NCI-H526 treated with DMSO at 0.1 percent for 48 hours (cell line): Measurements from ENCODE around the gene DBT.
A peak's percentile ranks its signal among the peaks of the same experiment; 100 is the strongest.
"Not testable (repeated sequence)": the region's sequence is repeated elsewhere in the genome, so short reads cannot be mapped to it uniquely, and the experiment has no call there.

ENCODE experiments used
- DNase-seq: peaks from one replicate; lab custom pipeline; 2025; lab: John Stamatoyannopoulos, UW

Gene DBT

DNA sequence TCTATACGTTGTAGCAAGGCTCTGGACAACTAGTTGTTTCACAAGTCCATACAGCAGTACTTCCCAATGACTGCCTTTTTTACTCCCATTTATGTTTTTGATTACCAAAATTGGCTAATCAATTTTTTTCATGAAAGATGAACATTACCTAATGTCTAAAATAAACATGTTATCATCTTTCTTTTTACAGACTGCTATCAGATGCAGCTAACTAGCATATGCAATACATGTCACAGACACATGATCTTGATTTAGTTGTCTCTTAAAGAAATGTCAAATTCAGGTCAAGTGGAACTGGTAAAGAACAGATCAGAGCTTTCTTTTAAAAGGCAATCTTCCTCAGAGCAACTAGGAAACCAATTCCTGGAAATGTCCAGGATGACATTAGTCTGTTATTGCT, 630 bp upstream of the DBT start:
- no peak for DNase-seq

DNA sequence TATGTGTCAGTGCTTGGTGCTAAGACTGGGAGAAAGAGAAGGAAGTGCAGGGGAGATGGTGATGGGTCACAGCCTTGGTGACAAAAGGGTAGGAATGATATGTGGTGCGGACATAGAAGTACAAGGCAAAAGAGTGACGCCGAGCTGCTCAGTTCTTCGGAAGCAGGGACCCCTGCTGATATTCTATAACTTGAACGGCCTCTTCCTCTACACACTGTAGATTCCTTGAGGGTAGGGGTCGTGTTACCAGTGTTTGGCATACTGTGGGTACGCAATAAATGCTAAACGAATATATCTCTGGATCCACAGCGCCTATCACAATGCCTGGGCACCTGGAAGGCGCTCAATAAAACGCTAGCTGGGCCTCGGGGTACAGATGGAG, 488 bp downstream of the DBT start:
- DNase-seq: no peak

DNA sequence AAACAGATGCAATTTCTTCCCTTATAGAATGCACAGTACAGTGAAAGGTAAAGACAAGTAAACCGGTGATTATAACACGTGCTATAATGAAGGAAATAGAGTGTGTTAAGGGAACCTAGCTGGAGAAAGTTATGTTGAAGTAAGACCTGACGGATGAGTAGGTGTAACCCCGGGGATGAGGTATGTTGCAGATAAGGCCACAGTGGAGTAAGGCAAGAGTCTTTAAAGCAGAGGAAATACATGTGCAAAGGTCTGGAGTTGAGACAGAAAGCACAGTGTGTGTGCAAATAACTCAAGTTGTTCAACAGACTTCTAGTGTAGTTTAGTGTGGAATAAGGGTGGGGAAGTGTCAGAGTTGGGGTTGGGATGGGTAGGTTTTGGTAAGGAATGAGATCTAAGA, 2.9 kb downstream of the DBT start:
- no peak for DNase-seq

DNA sequence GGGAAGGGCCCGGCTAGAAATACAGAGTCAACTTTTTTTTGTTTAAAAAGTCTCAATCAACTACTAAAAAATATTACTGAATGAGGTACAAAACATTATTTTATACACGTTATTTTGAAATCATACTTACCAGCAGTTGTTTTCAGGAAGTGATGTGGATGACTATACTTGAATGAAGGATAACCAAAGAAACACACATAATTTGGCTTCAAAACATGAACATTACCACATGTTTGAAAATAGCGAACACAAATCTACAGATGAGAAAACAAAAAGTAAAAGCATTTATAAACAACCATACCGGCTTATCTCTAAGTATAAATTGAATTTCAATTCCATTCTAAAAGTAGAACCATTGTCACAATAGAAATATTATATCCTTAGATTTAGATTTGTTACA, 9.0 kb downstream of the DBT start:
- DNase-seq: no peak

DNA sequence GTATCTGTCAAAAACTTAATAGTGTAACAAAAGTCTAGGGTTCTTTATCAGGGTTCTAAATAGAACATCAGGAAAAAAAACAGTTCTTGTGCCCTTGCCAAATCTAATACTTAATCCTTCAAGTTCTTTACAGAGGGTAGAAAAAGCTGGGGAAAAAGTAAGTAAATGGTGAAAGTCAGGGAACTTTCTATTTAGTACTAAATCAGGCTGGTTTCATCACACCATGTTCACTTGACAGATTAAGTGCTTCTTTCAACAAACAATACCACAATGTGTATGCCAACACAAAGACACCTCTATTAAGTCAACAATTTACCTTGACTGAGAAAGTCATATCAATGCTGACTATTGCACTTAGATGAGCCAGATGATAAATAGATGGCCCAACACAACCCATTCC, 9.7 kb downstream of the DBT start:
- DNase-seq: no peak

DNA sequence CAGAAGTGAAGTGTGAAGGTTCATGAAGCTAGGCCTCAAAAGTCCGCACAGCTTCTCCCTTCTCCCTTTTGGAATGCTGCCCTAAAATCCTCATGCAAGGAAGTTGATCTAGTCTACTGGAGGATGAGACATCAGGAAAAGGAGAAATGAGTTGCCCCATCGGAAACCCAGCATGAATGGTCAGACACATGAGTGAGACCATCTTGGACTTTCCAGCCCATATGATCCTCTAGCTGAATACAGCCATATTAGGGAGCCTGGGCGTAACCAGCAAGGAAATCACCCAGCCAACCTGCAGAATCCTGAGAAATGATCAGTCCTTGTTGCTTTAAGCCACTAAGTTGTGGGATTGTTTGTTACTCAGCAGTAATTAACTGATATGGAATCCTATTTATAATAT, 12.5 kb downstream of the DBT start:
- DNase-seq: no peak

DNA sequence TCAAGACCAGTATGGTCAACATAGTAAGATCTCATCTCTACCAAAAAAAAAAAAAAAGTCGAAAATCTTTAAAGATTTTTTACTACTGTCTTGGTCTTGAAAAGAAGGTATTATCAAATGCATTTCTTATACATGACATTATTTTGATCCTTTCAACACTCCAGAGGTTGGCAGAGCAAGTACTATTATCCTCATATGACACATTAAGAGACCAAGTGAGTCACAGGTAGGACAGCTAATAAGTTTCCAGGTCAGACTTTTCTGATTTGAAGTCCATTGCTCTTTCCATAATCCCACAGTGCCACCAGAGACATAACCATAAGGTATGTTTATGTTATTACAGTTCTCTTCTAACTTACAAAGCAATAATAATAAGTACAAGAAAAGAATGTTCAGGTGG, 15.2 kb downstream of the DBT start:
- no peak for DNase-seq

DNA sequence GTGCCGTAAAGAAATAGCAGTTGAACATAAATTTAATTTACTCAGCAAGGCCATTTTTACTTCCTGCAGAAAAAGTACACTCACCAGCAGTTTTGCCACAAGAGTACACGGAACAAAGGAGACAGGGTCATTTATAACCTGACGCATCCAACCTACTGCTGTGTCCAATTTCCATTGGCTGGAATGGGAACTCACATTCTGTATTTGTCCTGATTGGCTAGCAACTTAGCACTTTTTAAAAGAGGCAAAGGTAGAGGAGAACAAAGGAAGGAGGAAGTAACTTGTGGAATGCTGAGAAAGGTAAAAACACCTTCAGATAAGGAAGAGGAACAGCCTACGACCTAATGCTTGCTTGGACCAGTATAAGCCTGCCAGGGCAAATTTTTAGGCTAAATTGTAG, 16.1 kb downstream of the DBT start:
- DNase-seq: not testable (repeated sequence)

DNA sequence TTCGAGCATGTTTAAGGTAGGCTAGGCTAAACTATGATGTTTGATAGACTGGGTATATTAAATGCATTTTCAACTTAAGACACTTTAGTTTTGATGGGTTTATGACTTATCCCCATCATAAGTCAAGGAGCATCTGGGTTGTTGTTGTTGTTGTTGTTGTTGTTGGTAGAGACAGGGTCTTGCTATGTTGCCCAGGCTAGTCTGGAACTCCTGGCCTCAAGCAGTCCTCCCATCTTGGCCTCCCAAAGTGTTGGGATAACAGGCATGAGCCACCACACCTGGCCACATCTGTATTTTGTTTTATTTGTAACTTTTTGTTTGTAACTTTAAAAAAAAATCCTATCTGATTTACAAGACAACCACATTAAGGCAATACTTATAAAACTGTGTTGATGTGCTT, 17.5 kb downstream of the DBT start:
- no peak for DNase-seq

DNA sequence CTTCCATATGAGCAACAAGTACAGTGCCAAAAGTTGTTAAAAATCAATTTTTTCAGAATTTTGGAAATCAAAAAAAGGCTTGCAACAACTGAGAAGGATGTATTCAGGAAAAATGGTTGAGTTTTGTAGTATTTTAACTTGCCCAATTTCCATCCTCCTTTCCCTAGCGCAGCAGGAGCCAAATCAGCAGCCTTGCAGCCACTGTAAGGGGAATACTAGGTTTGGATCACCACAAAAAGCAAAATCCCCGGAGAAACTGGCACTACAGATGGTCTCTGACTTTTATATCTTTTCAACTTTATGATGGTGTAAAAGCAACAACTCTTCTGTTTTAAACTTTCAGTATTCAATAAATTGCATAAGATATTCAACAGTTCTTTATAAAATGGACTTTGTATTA, 17.9 kb downstream of the DBT start:
- no peak for DNase-seq

DNA sequence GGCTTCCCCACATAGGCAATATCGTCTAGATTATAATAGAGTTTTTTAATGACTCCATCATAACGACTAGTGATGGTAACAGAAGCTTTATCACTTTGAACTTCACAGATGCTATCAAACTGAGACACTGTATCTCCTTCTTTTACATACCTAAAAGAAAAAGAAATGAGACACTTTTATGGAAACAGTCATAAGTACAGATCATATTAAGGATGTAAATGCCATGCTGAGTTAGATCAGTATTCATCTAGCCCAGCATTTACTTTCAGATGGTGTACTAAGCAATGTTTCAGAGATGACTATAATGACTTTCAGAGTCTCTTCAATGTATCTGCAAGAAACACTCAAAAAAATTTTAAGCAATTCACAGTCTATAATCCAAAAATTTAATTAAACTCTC, 18.9 kb downstream of the DBT start:
- no peak for DNase-seq

DNA sequence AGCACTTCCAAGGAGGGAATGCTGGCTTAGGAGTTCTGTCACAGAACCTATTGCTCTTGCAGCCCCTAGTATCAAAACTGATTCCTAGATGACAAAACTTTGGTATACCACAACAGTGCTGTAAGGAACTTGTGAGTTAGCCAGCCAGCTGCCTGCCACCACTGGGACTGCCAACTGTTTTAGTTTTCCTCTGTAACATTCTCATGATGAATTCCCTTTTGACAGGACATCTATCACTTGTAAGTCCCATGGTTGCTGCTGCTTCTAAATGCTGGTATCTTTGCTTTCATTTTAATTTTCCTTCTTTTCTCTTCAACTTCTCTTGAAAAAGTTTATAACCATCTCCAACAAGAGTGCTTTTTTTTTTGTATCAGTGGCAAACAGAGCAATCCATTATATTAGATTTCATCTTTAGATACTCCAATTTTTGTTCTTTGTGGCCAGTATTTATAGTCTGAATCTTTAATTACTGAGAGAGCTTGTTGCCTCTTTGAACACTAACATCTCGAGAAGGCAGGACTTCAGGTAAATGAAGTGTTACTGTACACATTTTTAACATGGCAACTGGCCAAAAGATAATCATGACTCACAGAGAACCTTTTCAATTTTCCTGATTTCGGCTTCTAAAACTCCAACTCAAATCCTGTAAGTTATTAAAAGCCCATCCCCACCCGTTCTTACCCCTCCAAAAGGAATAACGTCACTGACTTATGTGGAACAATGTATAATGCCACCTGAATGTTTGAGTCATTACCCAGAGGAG, 19.8 kb downstream of the DBT start:
- no peak for DNase-seq

DNA sequence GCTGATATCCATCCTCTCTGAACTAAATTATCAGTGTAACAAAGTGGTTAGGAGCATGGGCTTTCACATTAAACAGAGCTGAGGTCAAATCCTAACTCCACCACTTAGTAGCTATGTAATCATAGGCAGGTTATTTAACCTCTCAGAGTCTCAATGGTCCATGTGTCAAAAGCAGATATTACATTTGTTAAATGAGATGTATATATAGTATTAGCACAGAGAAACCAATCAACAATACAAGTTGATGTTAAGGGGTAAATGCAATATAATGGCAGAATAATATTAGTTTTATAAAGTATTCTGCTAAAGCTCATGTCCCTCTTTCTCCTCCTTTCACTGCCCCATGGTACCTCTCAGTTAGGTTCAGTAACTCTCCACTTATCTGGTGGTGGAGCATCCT, 27.2 kb downstream of the DBT start:
- no peak for DNase-seq

DNA sequence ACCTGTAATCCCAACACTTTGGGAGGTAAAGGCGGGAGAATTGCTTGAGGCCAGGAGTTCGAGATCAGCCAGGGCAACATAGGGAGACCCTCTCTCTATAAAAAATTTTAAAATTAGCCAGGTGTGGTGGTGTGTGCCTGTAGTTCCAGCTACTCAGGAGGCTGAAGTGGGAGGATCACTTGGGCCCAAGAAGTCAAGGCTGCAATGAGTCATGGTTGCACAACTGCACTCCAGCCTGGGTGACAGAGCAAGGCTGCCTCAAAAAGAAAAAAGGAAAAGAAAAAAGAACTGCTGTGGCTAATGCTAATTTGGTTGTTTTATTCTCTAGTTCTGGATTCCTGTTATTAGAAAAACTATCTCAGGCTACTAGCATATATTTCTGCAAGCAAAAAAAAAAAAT, 29.8 kb downstream of the DBT start:
- no peak for DNase-seq

DNA sequence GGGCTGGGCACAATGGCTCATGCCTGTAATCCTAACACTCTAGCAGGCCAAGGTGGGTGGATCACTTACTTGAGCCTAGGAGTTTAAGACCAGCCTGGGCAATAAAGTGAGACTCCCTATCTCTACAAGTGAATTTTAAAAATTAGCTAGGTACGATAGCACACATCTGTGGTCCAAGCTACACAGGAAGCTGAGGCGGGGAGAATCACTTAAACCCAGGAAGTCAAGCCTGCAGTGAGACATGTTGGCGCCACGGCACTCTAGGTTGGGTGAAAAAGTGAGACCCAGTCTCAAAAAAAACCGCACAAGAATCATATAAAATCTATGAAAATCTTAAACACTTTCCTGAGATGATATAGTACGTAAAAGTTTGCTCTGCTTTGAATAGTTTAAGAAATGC, 30.2 kb downstream of the DBT start:
- DNase-seq: no peak

DNA sequence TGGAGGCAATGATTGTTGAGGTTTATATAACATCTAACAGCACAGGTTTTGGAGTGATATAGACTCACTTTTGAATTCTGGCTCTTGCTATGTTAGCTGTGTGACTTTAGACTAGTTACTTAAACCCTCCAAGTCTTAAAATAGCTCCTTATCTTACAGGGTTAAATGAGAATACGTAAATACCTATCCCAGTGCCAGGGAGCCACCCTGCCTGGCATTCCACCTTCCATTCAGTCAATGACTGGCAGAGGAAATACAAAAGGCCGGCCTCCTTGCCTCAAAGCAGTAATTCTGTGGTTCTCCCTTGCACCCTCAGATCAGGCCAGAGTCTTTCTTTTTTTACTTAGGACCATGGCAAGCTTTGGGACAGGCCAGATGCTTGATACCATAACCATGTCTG, 31.8 kb downstream of the DBT start:
- no peak for DNase-seq

DNA sequence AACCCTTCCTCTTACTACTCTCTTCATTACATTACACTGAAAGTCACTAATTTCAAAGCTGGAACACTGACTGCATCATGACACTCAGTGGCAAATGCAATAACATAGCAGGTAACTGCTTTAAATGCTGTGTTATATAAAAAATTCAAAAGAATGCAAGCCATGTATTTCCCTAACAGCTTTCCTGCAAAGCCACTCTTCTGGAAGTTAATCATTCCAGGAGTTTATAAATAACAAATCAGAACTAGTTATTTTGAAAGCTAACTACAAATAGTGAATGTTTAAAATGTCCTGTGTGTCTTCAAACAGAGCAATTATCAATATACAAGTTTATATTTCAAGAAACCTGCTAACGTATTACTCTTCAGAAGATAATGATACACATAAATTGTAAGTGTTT, 34.5 kb downstream of the DBT start:
- DNase-seq: no peak

DNA sequence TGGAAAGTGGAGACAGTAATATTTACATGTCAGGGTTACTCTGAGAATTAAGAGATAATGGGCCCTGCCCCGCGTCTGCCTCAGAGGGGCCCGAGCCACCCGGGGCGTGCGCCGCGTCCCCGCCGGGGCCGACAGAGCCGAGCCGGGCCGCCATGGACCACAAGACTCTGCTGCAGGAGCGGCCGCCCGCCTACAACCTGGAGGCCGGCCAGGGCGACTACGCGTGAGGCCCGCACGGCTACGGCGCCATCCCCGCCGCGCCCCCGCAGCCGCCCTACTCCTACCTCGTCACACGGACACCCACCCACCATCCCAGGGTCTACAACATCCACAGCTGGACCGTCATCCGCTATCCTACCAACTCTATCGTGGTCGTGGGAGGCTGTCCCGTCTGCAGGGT, 36.5 kb downstream of the DBT start:
- DNase-seq: no peak

DNA sequence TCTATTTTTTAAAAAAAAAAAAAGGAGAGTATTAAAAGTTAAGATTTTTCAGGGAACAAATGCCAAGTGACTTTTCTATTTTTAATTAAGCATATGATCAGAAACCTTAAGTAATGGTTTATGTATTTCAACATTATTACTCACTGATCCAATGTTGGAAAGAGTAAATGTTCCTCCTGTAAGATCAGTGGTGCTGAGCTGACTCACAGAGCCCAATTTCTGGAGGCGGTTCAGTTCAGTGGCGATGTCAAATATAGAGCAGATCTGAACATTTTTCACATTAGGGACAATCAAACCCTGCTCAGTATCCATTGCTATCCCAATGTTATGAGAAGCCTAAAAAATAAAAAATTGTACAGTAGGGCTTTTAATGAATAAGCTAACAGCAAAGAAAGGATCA, 43.3 kb downstream of the DBT start:
- DNase-seq: no peak

DNA sequence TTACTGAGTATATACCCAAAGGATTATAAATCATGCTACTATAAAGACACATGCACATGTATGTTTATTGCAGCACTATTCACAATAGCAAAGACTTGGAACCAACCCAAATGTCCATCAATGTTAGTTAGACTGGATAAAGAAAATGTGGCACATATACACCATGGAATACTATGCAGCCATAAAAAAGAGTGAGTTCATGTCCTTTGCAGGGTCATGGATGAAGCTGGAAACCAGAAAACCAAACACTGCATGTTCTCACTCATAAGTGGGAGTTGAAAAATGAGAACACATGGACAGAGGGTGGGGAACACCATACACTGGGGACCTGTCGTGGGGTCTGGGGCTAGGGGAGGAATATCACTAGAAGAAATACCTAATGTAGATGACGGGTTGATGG, 44.0 kb downstream of the DBT start:
- DNase-seq: not testable (repeated sequence)

DNA sequence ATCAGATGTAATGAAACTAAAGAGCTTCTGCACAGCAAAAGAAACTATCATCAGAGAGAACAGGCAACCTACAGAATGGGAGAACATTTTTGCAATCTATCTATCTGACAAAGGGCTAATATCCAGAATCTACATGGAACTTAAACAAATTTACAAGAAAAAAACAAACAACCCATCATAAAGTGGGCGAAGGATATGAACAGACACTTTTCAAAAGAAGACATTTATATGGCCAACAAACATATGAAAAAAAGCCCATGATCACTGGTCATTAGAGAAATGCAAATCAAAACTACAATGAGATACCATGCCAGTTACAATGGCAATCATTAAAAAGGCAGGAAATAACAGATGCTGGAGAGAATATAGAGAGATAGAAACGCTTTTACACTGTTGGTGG, 44.5 kb downstream of the DBT start:
- DNase-seq: not testable (repeated sequence)

DNA sequence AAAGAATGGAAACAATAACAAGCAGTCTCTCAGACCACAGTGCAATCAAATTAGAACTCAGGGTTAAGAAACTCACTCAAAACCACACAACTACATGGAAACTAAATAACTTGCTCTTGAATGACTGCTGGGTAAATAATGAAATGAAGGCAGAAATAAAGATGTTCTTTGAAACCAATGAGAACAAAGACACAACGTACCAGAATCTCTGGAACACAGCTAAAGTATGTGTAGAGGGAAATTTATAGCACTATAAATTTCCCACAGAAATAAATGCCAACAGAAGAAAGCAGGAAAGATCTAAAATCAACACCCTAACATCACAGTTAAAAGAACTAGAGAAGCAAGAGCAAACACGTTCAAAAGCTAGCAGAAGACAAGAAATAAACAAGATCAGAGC, 46.9 kb downstream of the DBT start:
- DNase-seq: not testable (repeated sequence)

DNA sequence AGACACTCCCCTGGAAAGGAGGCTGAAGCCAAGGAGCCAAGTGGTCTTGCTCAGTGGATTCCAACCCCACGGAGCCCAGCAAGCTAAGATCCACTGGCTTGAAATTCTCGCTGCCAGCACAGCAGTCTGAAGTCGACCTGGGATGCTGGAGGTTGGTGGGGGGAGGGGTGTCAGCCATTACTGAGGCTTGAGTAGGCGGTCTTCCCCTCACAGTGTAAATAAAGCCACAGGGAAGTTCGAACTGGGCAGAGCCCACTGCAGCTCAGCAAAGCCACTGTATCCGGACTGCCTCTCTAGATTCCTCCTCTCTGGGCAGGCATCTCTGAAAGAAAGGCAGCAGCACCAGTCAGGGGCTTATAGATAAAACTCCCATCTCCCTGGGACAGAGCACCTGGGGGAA, 49.6 kb downstream of the DBT start:
- not testable (repeated sequence) for DNase-seq

DNA sequence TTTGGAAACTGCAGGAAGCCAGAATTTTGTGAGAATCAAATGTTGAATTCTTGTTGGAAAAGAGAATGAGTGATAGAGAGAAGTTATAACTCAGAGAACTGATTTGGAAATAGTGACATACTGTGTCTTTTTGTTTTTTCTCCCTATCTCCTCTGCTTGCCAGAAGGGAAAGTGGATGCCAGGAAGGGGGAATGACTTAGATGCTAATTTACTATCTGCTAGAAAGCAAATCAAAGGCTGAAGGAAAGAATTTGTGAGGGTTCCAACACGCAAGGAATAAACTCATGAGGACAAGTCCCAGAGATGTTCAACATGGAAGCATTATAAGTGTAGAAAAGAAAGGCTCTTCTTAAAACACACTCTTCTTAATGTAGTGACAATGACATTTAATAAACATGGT, 51.0 kb downstream of the DBT start:
- no peak for DNase-seq

DNA sequence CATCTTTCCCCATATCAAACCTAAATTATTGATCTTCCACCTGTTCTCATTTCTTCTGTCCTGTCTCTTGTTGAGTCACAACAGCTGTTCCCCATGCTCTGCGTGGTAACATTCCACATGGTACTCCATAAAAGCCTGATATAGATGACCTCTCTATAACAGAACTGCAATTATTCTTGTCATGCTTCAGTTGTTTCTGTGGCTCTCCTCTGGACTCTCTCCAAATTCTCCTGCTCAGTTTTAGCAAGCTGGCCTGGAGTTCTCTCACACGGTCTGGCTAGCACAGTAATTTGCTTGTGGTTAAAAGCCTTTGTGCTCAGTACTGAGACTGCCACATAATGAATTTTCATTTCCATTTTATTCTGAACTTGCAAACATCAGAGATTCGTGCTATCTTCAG, 61.0 kb downstream of the DBT start:
- DNase-seq: peak; percentile 89
